ENCODE data around the gene RNF125.

- TF ChIP-seq SUZ12 (IDR thresholded peaks at IDR 0.05) (no peak), FOXK2 (IDR thresholded peaks at IDR 0.05) (no peak), CTBP1 (IDR thresholded peaks at IDR 0.05; ENCODE audit: borderline replicate concordance) (no peak), BHLHE40 (IDR thresholded peaks at IDR 0.05; ENCODE audit: borderline replicate concordance) (no peak), TARDBP (IDR thresholded peaks at IDR 0.05) (no peak), SP1 (IDR thresholded peaks at IDR 0.05) (no peak), ELF4 (IDR thresholded peaks at IDR 0.05) (no peak), ARNT (IDR thresholded peaks at IDR 0.05) (no peak)
These were observed 53.7 kb downstream of the RNF125 start for GRCh38 chr18:32072321-32072720.

Data from HEK293T (cell line).